GM18520 (cell line): Measurements from ENCODE around the gene PBX2.
"Not testable (repeated sequence)": the region's sequence is repeated elsewhere in the genome, so short reads cannot be mapped to it uniquely, and the experiment has no call there.

Experiments
- ATAC-seq: cut with Tn5 transposase; IDR thresholded peaks from one replicate; pipeline ENCODE4 v1.9.1; 2021; ENCODE audit not compliant: unreplicated experiment

The PBX2 gene

DNA sequence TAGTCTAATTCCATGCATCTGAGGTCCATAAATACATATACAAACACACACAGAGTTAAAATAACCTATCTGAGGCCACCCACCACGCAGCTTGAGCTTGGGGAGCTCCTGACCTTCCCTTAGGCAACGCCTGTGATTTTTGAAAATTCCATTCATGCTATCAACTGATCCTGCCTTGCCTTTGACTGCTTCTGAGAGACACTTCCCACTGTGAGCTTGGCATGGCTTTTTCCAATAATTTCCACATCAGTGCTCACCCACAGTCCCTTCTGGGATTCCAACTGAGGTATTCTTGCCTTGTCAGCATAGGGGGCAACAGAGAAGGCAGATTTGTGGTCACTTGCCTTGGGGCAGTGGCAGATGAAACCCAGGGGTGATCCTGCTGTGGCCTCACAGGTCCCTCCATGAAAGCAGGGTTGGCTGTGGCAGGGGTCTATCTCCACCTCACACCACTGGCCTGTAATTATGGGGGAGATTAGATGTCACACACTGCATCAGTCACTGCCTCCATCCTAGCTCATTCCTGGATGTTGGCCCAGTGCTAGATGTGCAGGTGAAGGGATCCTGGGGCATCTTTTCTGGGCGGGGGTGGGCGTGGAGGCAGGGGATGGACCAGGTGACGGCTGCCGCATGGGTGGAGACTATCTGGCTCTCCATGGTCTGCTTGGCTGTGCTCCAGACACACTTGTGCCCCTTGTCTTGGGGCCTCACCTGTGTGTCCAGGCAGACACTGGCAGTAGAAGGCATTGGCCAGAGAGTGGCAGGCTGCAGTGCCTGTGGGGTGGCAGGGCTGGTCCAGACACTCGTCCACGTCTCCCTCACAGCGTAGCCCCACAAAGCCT is 13.6 kb upstream of the PBX2 start:
- no peak for ATAC-seq

- ATAC-seq, result no peak
Observed at GRCh38 chr6:32202186-32202585, 12.2 kb upstream of the PBX2 start.

GRCh38 chr6:32200711-32201475 is 10.9 kb upstream of the PBX2 start:
- no peak for ATAC-seq

GRCh38 chr6:32198866-32199265 is 8.9 kb upstream of the PBX2 start:
- no peak for ATAC-seq

GRCh38 chr6:32198345-32198696 is 8.3 kb upstream of the PBX2 start:
- ATAC-seq, result no peak

GRCh38 chr6:32196682-32197616 is 6.9 kb upstream of the PBX2 start:
- ATAC-seq, result no peak

GRCh38 chr6:32195902-32196681 is 6.1 kb upstream of the PBX2 start:
- peak; percentile 77 for ATAC-seq

GRCh38 chr6:32195652-32195901 is 5.6 kb upstream of the PBX2 start:
- peak; percentile 77 for ATAC-seq

DNA sequence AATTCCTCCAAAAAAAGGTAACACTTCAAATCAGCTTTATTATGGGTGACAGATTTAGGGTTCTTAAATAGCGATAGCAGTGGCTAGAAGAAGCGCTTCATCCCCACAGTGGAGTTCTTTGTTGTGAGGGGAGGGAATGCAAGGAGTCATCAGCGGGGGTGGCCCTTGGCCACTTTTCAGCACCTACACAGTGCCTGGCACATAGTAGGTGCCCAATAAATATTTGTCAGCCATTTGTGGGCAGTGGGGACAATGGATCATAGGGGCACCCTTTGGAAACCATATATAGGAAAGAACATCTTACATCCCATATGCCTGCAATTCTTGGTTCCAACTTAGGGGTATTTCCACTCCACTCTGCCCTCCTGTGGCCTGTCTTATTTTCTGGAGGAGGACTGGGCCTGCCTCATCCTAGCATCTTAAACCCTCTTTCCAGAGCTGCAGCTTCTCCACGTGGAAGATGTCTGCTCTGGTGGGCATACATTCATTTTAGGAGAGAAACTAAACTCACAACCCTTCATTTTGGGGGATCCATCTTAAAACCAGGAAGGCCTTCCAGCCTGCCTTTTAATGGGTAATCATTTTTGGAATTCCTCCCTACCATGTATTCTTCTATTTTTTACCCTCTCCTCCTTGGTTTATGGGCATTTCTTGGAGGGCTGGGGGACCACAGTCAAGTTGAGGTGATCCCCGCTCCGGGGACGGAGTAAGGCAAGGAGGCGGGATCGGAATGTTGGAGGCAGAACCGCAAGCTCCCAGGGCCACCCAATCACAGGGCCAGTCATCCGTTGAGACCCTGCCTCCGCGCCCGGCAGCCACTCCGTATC is 5.0 kb upstream of the PBX2 start:
- no peak for ATAC-seq

GRCh38 chr6:32194388-32194787 is 4.4 kb upstream of the PBX2 start:
- no peak for ATAC-seq

- ATAC-seq, result not testable (repeated sequence)
Observed at GRCh38 chr6:32193096-32193495, 3.1 kb upstream of the PBX2 start.

DNA sequence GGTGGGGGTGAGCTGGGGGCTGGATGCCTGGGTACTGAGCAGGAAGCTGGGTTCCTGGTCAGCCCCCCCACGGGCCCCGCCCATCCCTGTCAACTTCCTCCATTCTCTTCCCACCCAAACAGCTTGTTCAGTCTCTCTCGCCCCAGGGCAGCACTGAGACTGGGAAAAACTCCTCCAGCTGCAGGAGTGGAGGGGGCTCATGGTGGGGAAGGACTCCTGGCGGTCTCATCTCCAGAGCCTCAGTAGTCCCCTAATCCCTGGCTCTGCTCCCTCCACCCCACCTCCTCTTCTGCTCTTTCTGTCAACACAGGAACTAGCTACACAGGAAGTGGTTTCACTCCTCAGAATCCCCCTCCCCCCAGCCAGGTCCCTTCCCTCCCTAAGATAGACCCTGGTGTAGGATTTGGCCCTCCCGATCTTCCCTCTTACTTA is 2.6 kb upstream of the PBX2 start, which contains the start of gene GPSM3:
GPSM3 (minus strand) TSS at position 36 of the 432 bp plus-strand sequence. CDS start 130 bp downstream, outside the sequence.
- no peak for ATAC-seq

DNA sequence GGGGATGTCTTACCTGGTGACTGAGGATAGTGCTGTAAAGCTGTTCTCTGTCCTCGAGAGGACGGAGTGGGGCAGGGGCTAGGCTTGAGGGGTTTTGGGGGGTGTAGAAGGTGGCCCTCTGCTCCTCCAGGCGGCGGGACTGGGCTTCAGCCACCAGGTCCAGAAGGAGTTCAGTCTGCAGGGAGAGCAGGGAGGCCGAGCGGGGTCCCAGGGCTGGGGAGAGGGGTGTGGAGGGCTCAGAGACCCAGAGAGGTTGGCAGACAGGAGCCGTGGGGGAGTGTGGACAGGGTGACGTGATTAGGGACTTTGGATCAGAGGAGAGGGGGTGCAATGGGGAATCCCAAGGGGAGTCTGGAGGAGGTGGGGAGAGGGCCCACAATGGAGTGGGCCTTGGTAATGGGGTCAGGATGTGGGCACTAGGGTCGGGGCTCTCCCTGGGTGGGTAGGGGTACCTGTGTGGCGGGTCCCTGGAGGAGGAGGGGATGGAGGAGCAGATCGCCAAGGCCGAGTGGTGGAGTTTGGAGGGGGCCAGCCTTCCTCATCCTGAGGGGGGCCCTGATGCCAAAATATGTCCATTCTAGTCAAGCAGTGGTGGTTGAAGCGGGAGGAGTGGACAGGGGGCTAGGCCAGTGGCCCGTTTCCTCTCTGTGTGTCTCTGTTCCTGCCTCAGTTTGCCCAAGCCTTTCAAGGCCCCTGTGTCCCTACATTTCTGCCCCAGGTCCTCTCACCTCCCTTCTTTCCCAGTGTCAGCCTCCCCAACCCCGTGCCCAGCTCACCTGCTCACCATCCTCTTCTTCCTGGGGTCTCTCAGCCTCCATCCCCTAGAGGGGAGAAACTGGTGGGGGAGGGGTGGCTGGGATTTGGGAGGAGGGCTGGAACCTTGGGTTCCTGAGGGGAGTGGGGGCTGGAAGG is 1.9 kb upstream of the PBX2 start:
- no peak for ATAC-seq

DNA sequence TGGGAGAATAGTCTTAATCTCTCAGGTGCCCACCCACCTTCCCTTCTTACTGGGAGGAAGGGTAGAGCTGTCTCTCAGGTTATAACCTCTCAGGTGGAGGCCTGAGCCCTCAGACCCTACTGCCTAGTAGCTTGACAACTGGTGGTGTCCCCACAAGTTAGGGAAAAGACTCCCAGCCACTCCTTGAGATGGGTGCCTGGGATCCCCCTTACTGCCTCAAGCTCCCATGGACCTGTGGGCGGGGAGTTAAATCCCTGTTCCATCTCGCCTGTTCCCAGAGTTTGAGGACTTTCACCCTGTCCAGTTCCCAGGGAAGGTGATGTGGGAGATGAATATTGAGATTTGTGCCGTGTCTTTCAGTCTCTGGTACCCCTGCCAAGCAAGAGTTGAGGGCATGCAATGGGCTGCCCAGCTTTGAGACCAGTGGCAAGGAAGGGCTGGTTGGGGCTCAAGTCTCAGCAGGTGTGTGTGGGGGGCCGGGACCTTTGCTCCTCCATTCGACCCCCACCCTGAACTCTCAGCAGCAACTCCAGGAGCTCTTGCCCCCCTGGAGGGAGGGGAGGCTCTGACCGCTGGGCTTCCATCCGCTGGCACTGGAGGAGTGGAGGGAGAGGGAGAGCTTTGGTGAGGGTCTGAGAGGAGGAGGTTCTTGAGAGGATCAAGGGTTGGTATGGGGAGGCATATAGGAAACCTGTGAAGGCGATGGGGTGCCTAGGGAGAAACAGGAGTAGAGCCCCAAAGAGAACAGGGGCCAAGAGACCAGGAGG is 1.1 kb upstream of the PBX2 start:
- no peak for ATAC-seq

DNA sequence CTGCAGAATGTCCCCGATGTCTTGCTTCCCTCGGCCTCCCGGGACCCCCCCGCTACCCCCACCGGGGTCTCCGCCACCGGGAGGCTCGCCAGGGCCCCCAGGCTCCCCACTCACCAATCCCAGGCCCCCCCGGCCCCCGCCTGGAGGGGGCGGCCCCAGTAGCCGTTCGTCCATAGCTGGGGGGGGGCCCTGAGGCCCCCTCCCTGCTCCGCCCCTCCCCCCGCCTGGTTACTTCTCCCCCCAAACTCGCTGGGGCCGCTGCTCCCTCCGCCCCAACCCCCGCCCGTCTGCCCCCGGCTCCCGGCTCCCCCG is 304 bp downstream of the PBX2 start:
- ATAC-seq, result no peak

- no peak for ATAC-seq
Observed at GRCh38 chr6:32189069-32189741, 797 bp downstream of the PBX2 start.

- no peak for ATAC-seq
Observed at GRCh38 chr6:32188381-32189068, 1.5 kb downstream of the PBX2 start.
